SK-N-SH (cell line): ENCODE measurements around the gene OR52A1.

Experiments used
- RFX5 ChIP-seq: IDR thresholded peaks from 2 replicates; pipeline ENCODE4 v1.6.1; 2012; ENCODE audit warnings: mild to moderate bottlenecking, improper control_type of control experiment, low read length
- SIN3A ChIP-seq: IDR thresholded peaks from 2 replicates; pipeline ENCODE4 v1.6.1; 2012; ENCODE audit warnings: low read depth, mild to moderate bottlenecking, low read length, moderate library complexity, borderline replicate concordance
- TAF1 ChIP-seq: IDR thresholded peaks from 2 replicates; pipeline ENCODE4 v1.6.1; 2012; ENCODE audit warnings: low read depth, mild to moderate bottlenecking, low read length, moderate library complexity, borderline replicate concordance
- TF ChIP-seq, protein P1 (sequence below): fragments of 200-600 bp; sonication (generic); IDR thresholded peaks from 2 replicates; pipeline ENCODE4 v1.6.1; 2017; ENCODE audit warnings: antibody characterized with exemption, mild to moderate bottlenecking, moderate library complexity

DNA sequence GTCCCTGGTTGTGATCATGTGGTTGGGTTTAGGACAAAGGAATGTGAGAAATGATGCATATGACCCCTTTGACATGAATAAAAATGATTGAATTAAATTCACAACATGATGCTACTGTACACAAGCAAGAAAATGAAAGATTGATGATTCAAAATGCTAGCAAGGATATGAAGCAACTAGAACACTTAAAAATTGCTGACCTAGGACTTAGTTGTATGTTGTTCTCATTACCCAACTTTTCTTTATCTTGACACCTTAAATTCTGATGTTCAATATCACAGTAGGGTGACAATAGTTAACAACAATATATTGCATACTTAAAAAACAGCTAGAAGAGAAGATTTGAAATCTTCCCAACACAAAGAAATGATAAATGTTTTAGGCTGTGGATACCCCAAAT lies 37.0 kb downstream of the OR52A1 start:
- TF ChIP-seq, protein P1, sequence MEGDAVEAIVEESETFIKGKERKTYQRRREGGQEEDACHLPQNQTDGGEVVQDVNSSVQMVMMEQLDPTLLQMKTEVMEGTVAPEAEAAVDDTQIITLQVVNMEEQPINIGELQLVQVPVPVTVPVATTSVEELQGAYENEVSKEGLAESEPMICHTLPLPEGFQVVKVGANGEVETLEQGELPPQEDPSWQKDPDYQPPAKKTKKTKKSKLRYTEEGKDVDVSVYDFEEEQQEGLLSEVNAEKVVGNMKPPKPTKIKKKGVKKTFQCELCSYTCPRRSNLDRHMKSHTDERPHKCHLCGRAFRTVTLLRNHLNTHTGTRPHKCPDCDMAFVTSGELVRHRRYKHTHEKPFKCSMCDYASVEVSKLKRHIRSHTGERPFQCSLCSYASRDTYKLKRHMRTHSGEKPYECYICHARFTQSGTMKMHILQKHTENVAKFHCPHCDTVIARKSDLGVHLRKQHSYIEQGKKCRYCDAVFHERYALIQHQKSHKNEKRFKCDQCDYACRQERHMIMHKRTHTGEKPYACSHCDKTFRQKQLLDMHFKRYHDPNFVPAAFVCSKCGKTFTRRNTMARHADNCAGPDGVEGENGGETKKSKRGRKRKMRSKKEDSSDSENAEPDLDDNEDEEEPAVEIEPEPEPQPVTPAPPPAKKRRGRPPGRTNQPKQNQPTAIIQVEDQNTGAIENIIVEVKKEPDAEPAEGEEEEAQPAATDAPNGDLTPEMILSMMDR, result no peak
- TF ChIP-seq TAF1 (no peak), RFX5 (no peak), SIN3A (no peak)
